AG09319 (cell line): ENCODE data around the gene SPOCK3.
"Not testable (repeated sequence)": the region's sequence is repeated elsewhere in the genome, so short reads cannot be mapped to it uniquely, and the experiment has no call there.

Experiments used
- DNase-seq: peaks from one replicate; pipeline ENCODE4 v3.0.0-alpha.2; 2010; ENCODE audit warnings: low read depth; ENCODE audit errors: extremely low read depth
- TF ChIP-seq, protein P1 (sequence below): IDR thresholded peaks from 2 replicates; pipeline ENCODE4 v1.5.1; 2011; ENCODE audit warnings: low read depth, mild to moderate bottlenecking, inconsistent platforms, low read length, moderate library complexity

Gene SPOCK3

DNA sequence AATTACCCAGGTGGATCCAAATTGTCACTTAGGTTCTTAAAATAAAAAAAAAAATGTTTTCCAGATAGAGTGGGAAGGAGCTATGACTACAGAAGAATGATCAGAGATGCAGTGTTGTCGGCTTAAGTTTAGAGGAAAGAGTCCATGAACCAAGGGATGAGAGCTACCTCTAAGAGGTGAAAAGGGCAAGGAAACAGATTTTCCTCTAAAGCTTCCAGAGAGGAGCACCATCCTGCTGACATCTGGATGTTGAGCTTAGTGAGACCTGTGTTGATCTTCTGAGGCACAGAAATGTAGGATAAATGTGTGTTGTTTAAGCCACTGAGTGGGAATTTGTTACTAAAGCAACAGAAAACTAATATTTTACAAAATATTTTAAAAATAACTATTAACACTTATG lies 498.7 kb downstream of the SPOCK3 start:
- DNase-seq, result no peak
- TF ChIP-seq, protein P1, sequence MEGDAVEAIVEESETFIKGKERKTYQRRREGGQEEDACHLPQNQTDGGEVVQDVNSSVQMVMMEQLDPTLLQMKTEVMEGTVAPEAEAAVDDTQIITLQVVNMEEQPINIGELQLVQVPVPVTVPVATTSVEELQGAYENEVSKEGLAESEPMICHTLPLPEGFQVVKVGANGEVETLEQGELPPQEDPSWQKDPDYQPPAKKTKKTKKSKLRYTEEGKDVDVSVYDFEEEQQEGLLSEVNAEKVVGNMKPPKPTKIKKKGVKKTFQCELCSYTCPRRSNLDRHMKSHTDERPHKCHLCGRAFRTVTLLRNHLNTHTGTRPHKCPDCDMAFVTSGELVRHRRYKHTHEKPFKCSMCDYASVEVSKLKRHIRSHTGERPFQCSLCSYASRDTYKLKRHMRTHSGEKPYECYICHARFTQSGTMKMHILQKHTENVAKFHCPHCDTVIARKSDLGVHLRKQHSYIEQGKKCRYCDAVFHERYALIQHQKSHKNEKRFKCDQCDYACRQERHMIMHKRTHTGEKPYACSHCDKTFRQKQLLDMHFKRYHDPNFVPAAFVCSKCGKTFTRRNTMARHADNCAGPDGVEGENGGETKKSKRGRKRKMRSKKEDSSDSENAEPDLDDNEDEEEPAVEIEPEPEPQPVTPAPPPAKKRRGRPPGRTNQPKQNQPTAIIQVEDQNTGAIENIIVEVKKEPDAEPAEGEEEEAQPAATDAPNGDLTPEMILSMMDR, result no peak

DNA sequence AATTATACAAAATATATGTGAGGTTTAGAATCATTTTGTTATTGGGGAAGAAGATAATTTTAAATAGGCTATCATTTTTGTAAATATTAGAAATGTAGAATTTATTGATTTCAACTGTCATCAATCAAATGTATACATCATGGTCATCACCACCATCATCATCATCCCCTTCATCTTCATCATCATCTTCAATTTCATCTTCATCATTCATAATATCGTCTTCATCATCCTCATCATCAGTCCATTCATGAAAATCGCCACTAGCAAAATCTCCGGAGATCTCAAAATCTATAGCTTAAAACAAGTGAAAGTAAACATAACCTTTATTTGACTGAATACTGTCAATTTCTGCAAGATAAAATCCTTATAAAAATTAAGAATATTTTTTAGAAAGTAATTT lies 499.5 kb downstream of the SPOCK3 start:
- no peak for DNase-seq
- TF ChIP-seq, protein P1, result no peak

- DNase-seq, result no peak
- TF ChIP-seq, protein P1, result no peak
Measured at GRCh38 chr4:166733686-166734085, 500.6 kb downstream of the SPOCK3 start.

DNA sequence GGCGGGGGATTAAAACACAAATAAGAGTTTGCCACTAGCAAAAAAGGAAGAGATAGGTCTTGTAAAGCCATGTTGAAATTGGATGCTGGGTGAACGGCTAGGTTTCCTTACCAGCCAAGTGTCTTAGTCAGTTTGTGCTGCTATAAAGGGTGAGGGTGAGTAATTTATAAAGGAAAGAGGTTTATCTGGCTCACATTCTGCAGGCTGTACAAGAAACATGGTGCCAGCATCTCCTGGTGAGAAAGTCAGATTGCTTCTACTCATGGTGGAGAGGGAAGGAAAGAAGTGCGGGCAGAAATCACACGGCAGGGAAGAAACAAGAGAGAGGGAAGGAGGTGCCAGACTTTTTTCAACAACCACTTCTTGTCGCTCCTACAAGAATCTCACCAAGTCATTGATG lies 507.5 kb downstream of the SPOCK3 start:
- DNase-seq, result no peak
- TF ChIP-seq, protein P1, result no peak

DNA sequence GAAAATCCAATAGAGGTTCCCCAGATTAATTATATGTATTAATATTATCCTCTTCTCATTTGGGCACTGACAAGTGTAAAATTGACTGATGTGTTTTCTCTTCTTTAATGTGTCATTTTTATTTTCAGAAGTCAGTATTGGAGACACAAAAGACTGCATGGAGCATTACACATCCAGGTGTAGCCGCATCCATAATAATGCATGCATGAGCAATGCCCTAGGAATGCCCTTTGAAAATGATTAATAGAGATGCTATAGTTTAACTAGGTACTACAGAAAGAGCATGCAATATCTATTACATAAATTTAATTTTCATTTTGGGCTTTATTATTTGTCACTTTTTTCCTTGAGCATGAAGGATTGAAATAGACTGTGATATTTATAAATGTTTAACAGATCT lies 509.9 kb downstream of the SPOCK3 start:
- DNase-seq, result no peak

DNA sequence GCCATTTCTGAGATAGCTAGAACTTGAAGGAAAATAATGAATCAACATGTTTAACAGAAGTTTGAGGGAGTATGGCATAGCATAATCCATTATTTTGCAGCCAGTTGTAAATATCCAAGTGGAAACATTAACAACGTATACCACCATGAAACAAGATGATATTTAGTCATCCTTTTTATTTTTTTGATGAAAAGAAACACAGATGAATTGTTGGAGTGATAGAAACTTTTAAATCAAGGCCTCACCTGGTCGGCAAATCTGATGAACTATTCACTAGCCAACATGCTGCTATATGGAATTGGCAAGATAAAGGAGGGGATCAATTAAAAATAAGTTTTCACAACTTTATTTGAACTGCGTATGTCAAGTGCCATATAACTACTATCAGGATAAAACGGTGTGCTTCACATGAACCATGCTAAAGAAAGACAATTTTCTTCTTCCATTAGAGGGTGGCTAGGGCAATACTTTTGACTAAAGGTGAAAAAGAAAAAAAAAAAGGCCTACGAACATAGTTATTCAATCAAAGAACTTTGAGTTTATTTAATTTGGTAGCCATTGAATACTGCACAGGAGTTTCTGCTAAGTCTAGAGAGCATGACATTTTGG lies 510.7 kb downstream of the SPOCK3 start:
- DNase-seq, result no peak
- TF ChIP-seq, protein P1, result no peak

More for the DNA sequence above, 509.9 kb downstream of the SPOCK3 start:
- TF ChIP-seq, protein P1, result no peak

- not testable (repeated sequence) for DNase-seq
Measured at GRCh38 chr4:166715748-166716713, 518.3 kb downstream of the SPOCK3 start.
